22Rv1 (cell line): Measurements from ENCODE around the gene RAB11FIP5.

Source experiments
- H3K27ac ChIP-seq: fragments of 450-650 bp; 2 replicates; pipeline ENCODE4 v1.5.1; 2017
- ZFX ChIP-seq: fragments of 450-650 bp; IDR thresholded peaks from 2 replicates; pipeline ENCODE4 v1.6.1; 2017; ENCODE audit warnings: antibody characterized with exemption, borderline replicate concordance
- TF ChIP-seq, protein P1 (sequence below): fragments of 450-650 bp; IDR thresholded peaks from 2 replicates; pipeline ENCODE4 v1.5.1; 2017; ENCODE audit warnings: mild to moderate bottlenecking

Gene RAB11FIP5

DNA sequence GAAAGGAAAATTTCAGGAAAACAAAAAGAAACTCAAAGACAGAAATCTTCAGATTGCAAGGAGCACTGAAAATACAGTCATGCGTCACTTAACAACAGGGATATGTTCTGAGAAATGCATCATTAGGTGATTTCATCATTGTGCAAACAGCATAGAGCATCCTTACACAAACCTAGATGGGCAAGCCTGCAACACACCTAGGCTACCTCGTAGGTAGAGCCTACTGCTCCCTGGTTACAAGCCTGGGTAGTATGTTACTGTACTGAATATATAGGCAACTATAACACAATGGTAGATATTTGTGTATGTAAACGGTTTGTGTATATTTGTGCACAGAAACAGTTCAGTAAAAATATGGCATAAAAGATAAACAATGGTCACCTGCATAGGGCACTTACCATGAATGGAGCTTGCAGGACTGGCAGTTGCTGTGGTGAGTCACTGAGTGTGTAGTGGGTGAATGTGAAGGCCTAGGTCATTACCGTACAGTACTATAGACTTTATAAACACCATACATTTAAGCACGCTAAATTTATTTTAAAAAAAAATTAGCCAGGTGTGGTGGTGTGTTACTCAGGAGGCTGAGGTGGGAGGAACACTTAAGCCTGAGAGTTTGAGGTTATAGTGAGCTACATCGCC lies 74.7 kb downstream of the RAB11FIP5 start:
- no peak for TF ChIP-seq ZFX
- TF ChIP-seq, protein P1, sequence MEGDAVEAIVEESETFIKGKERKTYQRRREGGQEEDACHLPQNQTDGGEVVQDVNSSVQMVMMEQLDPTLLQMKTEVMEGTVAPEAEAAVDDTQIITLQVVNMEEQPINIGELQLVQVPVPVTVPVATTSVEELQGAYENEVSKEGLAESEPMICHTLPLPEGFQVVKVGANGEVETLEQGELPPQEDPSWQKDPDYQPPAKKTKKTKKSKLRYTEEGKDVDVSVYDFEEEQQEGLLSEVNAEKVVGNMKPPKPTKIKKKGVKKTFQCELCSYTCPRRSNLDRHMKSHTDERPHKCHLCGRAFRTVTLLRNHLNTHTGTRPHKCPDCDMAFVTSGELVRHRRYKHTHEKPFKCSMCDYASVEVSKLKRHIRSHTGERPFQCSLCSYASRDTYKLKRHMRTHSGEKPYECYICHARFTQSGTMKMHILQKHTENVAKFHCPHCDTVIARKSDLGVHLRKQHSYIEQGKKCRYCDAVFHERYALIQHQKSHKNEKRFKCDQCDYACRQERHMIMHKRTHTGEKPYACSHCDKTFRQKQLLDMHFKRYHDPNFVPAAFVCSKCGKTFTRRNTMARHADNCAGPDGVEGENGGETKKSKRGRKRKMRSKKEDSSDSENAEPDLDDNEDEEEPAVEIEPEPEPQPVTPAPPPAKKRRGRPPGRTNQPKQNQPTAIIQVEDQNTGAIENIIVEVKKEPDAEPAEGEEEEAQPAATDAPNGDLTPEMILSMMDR, result no peak
- no peak overlapping the region for H3K27ac ChIP-seq

DNA sequence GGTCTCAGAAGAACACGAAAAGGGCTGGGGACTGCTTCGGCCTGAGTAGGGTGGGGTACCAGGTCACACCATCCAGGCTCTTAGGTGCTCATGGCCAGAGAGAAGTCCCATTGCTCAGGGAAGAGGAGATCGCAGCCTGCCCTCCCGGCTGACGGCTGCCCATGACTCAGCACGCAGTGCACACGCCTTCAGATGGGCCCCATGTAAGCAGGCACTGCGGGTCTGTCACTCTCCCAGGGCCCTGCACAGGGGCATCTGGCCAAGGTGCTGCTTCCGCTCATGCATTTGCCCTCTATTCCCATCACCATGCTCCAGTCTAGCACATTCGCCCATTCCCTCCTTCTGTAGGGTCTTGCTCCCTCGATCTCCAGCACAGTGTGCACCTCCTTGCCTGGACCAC lies 76.0 kb downstream of the RAB11FIP5 start:
- TF ChIP-seq, protein P1, result no peak
- TF ChIP-seq ZFX, result no peak

DNA sequence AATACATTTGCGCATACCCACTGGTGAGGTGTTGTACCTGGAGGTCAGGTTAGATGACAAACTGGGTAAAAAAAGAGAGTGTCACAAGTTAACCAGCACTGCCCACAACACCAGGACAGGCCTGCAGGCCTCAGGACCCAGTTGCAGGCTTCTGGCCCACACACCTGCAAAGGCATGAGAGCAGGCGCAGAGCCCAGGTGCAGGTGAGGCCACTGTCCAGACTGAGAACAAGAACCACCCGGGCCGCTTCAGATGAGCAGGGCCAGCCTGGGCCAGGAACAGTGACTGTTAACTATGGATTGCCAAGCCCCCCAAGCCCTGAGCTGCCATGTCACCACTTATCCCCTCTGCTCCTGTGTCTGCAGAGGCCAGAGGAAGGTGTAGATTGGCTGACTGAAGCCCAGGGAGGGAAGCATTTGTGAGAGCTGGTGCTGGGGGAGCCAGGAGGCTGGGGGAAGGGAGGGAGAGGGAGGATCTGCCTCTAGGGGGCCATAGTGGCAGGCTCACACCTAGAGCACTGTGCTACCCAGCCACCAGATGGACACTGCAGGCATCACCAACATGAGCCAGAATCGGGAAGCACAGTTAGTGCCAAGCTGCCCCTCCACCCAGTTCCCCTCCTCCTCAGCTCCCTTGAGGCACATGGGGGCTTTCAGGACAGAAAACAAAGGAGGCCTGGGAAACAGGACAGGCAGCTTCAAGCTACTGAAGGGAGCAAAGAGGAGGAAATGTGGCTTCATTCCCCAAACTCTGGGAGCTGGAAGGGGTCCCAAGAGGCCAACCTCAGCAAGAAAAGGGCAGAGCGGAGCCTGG lies 76.6 kb downstream of the RAB11FIP5 start:
- TF ChIP-seq, protein P1, result no peak
- no peak for TF ChIP-seq ZFX
- no peak overlapping the region for H3K27ac ChIP-seq

More for the DNA sequence above, 76.0 kb downstream of the RAB11FIP5 start:
- no peak overlapping the region for H3K27ac ChIP-seq

DNA sequence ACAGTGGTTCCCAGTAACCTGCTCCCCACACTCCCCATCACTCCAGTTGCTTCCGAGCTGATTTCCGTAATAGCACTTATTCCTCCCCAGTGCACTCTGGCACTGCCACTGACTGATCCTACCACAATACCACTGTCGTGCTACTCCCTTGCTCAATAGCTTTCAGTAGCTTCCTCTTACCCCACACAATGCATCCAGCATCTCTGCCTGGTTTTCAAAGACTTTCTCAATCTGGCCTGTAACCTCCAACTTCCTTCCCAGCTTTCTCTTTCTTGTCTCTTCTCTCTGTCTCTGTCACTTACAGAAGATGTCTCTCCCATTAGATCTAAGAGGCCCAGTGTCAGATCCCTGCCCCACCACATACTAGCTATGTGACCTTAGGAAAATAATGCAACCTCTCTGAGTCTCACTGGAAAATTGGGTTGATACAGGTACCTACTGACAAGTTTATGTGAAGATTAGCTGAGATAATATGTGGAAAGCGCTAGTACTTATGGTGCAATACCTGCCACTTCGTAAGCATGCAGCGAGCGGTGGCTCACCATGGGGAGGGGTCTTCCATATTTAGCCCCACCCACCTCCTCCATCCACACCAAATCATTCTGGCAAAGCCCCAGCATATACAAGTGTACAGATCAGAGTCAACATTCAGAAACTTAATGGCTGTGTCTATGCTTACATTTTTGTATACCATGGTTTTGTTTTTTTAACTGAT lies 77.9 kb downstream of the RAB11FIP5 start:
- no peak overlapping the region for H3K27ac ChIP-seq

DNA sequence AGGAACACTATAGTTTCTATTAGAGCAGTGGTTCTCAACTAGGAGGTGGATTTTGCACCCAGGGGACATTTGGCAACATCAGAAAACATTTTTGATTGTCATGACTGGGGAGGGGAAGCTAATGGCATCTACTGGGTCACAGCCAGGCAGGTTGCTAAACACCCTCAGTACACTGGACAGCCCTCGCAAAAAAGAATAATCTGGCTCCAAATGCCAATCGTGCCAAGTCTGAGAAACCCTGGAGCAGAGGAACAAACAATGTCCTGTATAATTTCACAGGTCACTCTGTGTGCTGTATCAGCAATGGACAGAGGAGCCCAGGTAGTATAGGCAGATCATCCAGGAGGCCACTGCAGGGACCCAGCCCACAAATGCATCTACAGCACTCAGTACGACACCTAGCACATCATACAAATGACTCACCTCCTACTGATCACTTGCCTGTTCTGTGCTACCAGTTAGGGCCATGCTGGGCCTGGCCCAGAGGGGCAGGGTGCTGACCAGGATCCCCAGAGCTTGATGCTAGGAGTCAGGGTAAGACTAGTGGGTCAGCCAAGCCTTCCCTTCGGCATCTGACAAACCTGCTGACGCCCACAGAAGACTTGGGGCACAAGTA lies 78.9 kb downstream of the RAB11FIP5 start:
- TF ChIP-seq, protein P1, result no peak
- no peak for TF ChIP-seq ZFX
- H3K27ac ChIP-seq, result 0 out of 2 replicates have a peak overlapping the region, but pooled peaks have one; percentile 2

More for the DNA sequence above, 77.9 kb downstream of the RAB11FIP5 start:
- no peak for TF ChIP-seq ZFX
- TF ChIP-seq, protein P1, result no peak

DNA sequence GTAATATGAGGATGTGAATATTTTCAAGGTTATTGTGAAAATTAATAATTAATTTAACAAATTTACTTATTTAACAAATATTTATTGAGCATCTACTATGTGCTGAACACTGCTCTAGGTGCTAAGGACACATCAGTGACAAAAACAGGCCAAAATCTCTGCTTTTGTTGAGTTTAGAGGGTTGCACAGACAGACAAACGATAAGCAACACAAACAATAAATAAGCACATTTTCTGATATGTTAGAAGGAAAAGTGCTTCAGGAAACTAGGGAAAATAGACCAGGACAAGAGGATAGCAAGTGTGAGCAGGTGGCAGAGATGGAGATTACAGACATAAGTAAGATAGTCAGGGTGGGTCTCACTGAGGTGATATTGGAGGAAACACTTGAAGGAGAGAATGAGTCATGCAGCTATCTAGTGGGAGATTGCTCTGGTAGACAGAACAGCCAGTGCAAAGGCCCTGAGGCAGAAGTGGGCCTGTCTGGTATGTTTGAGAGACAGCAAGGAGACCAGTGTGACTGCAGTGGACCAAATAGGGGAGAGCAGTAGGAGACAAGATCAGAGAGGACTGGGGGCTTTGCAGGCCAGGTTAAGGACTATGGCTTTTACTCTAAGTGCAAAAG lies 79.5 kb downstream of the RAB11FIP5 start:
- H3K27ac ChIP-seq, result peak overlapping the region; percentile 2; the same call in 1 of the 2 replicates
- TF ChIP-seq, protein P1, result no peak
- TF ChIP-seq ZFX, result no peak
